ENCODE measurements around the gene MAP3K4. TPM values are rescaled to one million over a fixed set of nuclear protein-coding genes. Genes with fewer than 3 reads are reported as not detected.

The MAP3K4 gene
- total RNA-seq, 1 experiment from 2014 or later: 17.5 TPM

- no peak for DNase-seq (ENCODE audit: low read depth)
Measured at GRCh38 chr6:161003336-161003735, 11.8 kb downstream of the MAP3K4 start.

GRCh38 chr6:161008245-161008644 is 16.7 kb downstream of the MAP3K4 start:
- DNase-seq (ENCODE audit: low read depth): no peak

- DNase-seq (ENCODE audit: low read depth): no peak
Measured at GRCh38 chr6:161009991-161010390, 18.4 kb downstream of the MAP3K4 start.

- DNase-seq (ENCODE audit: low read depth): no peak
Measured at GRCh38 chr6:161010418-161010817, 18.8 kb downstream of the MAP3K4 start.

GRCh38 chr6:161011492-161012480 is 20.2 kb downstream of the MAP3K4 start:
- DNase-seq (ENCODE audit: low read depth): no peak

- no peak for DNase-seq (ENCODE audit: low read depth)
Measured at GRCh38 chr6:161013695-161014094, 22.1 kb downstream of the MAP3K4 start.

GRCh38 chr6:161017766-161018564 is 26.4 kb downstream of the MAP3K4 start:
- no peak for DNase-seq (ENCODE audit: low read depth)

GRCh38 chr6:161019324-161019839 is 27.8 kb downstream of the MAP3K4 start:
- DNase-seq (ENCODE audit: low read depth): no peak

GRCh38 chr6:161021543-161021942 is 30.0 kb downstream of the MAP3K4 start:
- no peak for DNase-seq (ENCODE audit: low read depth)

- DNase-seq (ENCODE audit: low read depth): no peak
Measured at GRCh38 chr6:161021998-161022743, 30.6 kb downstream of the MAP3K4 start.

- no peak for DNase-seq (ENCODE audit: low read depth)
Measured at GRCh38 chr6:161023316-161023715, 31.7 kb downstream of the MAP3K4 start.

- DNase-seq (ENCODE audit: low read depth): no peak
Measured at GRCh38 chr6:161024364-161024920, 32.9 kb downstream of the MAP3K4 start.

GRCh38 chr6:161027385-161027784 is 35.8 kb downstream of the MAP3K4 start:
- DNase-seq (ENCODE audit: low read depth): no peak

GRCh38 chr6:161029195-161029809 is 37.7 kb downstream of the MAP3K4 start:
- peak; percentile 48 for DNase-seq (ENCODE audit: low read depth)

GRCh38 chr6:161031721-161032495 is 40.3 kb downstream of the MAP3K4 start:
- peak; percentile 36 for DNase-seq (ENCODE audit: low read depth)

GRCh38 chr6:161033667-161034066 is 42.1 kb downstream of the MAP3K4 start:
- DNase-seq (ENCODE audit: low read depth): no peak

- no peak for DNase-seq (ENCODE audit: low read depth)
Measured at GRCh38 chr6:161035182-161035980, 43.8 kb downstream of the MAP3K4 start.

GRCh38 chr6:161035981-161036263 is 44.4 kb downstream of the MAP3K4 start:
- no peak for DNase-seq (ENCODE audit: low read depth)

- DNase-seq (ENCODE audit: low read depth): no peak
Measured at GRCh38 chr6:161037873-161038228, 46.3 kb downstream of the MAP3K4 start.

Measured in RPMI7951 (cell line).